ENCODE measurements around the gene IKZF1.

DNA sequence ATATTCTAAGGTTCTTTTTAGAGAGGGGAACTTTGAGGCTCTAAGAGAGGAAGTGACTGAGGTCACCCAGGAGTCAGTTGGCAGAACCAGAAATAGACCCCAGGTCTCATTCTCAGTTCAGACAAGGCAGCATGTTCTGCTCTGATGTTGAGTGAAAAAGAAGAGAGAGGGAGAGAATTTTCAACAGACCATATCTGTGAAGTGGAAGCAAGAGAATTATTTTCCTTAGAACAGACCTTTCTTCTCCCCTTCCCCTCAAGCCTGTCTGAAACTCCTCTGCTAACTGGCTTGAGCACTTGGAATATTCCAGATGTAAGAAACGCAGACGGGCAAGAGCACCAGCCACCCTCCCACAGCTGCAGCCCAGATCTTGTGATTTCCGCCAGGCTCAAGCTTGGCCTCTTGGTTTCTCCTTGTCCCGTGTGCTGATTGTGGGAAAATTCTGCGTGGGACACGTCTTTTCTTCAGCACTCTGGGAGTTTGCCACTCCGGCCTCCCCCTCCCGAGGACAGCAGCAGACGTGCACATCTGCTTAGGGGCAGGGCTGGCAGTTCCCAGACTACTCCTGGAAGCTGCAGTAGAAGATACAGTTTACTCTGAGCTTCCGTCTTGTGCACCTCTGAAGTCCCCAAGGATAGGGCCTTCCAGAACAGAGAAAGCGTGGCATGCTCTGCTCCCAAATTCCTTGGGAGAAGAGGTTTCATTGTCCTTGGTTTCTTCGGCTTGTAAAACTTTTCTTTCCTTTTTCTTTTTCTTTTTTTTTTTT lies 22.7 kb upstream of the IKZF1 start:
- TF ChIP-seq, protein P1, sequence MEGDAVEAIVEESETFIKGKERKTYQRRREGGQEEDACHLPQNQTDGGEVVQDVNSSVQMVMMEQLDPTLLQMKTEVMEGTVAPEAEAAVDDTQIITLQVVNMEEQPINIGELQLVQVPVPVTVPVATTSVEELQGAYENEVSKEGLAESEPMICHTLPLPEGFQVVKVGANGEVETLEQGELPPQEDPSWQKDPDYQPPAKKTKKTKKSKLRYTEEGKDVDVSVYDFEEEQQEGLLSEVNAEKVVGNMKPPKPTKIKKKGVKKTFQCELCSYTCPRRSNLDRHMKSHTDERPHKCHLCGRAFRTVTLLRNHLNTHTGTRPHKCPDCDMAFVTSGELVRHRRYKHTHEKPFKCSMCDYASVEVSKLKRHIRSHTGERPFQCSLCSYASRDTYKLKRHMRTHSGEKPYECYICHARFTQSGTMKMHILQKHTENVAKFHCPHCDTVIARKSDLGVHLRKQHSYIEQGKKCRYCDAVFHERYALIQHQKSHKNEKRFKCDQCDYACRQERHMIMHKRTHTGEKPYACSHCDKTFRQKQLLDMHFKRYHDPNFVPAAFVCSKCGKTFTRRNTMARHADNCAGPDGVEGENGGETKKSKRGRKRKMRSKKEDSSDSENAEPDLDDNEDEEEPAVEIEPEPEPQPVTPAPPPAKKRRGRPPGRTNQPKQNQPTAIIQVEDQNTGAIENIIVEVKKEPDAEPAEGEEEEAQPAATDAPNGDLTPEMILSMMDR (conservative IDR thresholded peaks at IDR 0.05; ENCODE audit: low read length): no peak
- TF ChIP-seq EZH2phosphoT487 (IDR thresholded peaks at IDR 0.05; ENCODE audit: borderline replicate concordance): no peak

Data from Loucy (cell line).